CD4-positive, alpha-beta T cell treated with Interleukin-6 at 100 ng/mL for 8 hours (primary cell): ENCODE results near the gene TRIM14.
"Not testable (repeated sequence)": the region's sequence is repeated elsewhere in the genome, so short reads cannot be mapped to it uniquely, and the experiment has no call there.

ENCODE experiments used
- DNase-seq: peaks from one replicate; pipeline ENCODE4 v3.0.0-alpha.2; 2020; ENCODE audit warnings: mixed read lengths, low spot score

Gene TRIM14

GRCh38 chr9:98049288-98050072 lies 69.5 kb downstream of the TRIM14 start:
- DNase-seq = no peak

- no peak for DNase-seq
Observed at GRCh38 chr9:98047002-98047401, 72.0 kb downstream of the TRIM14 start.

- DNase-seq = no peak
Observed at GRCh38 chr9:98046180-98046543, 72.9 kb downstream of the TRIM14 start.

- DNase-seq = peak; percentile 59
Observed at GRCh38 chr9:98045234-98046179, 73.5 kb downstream of the TRIM14 start.

- no peak for DNase-seq
Observed at GRCh38 chr9:98043915-98044314, 75.1 kb downstream of the TRIM14 start.

GRCh38 chr9:98040212-98040611 lies 78.8 kb downstream of the TRIM14 start:
- no peak for DNase-seq

- DNase-seq = no peak
Observed at GRCh38 chr9:98039607-98040017, 79.4 kb downstream of the TRIM14 start.

- DNase-seq = no peak
Observed at GRCh38 chr9:98038958-98039357, 80.1 kb downstream of the TRIM14 start.

- DNase-seq = no peak
Observed at GRCh38 chr9:98037357-98037756, 81.7 kb downstream of the TRIM14 start.

- peak; percentile 86 for DNase-seq
Observed at GRCh38 chr9:98034593-98035546, 84.2 kb downstream of the TRIM14 start.

- no peak for DNase-seq
Observed at GRCh38 chr9:98031935-98032334, 87.1 kb downstream of the TRIM14 start.

GRCh38 chr9:98031169-98031568 lies 87.9 kb downstream of the TRIM14 start:
- no peak for DNase-seq

GRCh38 chr9:98024702-98025101 lies 94.3 kb downstream of the TRIM14 start:
- DNase-seq = no peak

- DNase-seq = no peak
Observed at GRCh38 chr9:98022447-98022846, 96.6 kb downstream of the TRIM14 start.

- DNase-seq = no peak
Observed at GRCh38 chr9:98021306-98022040, 97.5 kb downstream of the TRIM14 start.

- DNase-seq = no peak
Observed at GRCh38 chr9:98020476-98021145, 98.4 kb downstream of the TRIM14 start.

- DNase-seq = not testable (repeated sequence)
Observed at GRCh38 chr9:98019869-98020268, 99.2 kb downstream of the TRIM14 start.
